Upper lobe of left lung (tissue), 4 donors: ENCODE measurements around the gene WBP2NL.

ENCODE experiments used
- CTCF ChIP-seq, 6 experiments: fragments of 450-650 bp in 4 of 6; fragments of 200-600 bp in 2 of 6; sonication (generic) in 2 of 6; IDR thresholded peaks; one replicate each; pipeline ENCODE4 v1.5.1; 2016 to 2019; ENCODE audit warnings: antibody characterized with exemption in 6 of 6
- EP300 ChIP-seq, 4 donors: sonication (generic); formaldehyde crosslinking; IDR thresholded peaks; one replicate each; pipeline ENCODE4 v1.5.1; 2017; ENCODE audit warnings: antibody characterized with exemption in 4 of 4, control low read depth in 2 of 4
- POLR2A ChIP-seq, 4 donors: fragments of 450-650 bp; IDR thresholded peaks; one replicate each; pipeline ENCODE4 v1.5.1; 2016 to 2017; ENCODE audit warnings: antibody characterized with exemption in 4 of 4, mild to moderate bottlenecking in 2 of 4
- POLR2AphosphoS5 ChIP-seq, 2 donors: sonication (generic); formaldehyde crosslinking; IDR thresholded peaks; one replicate each; pipeline ENCODE4 v1.5.1; 2017; ENCODE audit warnings: antibody characterized with exemption in 2 of 2

- TF ChIP-seq POLR2AphosphoS5 (IDR thresholded peaks at IDR 0.05) (no peak), CTCF (IDR thresholded peaks at IDR 0.05) (no peak), POLR2A (IDR thresholded peaks at IDR 0.05) (no peak), EP300 (IDR thresholded peaks at IDR 0.05) (no peak)
Measured at GRCh38 chr22:42066937-42067336, 68.3 kb downstream of the WBP2NL start.
